Coronary artery (tissue), 2 donors: ENCODE measurements around the gene MBNL1.

Source experiments
- DNase-seq: peaks from one replicate; pipeline ENCODE4 v3.0.0-alpha.2; 2017; ENCODE audit warnings: low spot score
- H3K27ac ChIP-seq, 2 donors: fragments of 200-600 bp; sonication (generic); one replicate each; pipeline ENCODE4 v1.5.1; 2016 to 2019
- H3K4me3 ChIP-seq: fragments of 200-600 bp; sonication (generic); 2 replicates; pipeline ENCODE4 v1.5.1; 2016; ENCODE audit warnings: mild to moderate bottlenecking, moderate library complexity
- CTCF ChIP-seq: fragments of 200-600 bp; sonication (generic); IDR thresholded peaks from one replicate; pipeline ENCODE4 v1.5.1; 2019; ENCODE audit warnings: antibody characterized with exemption

Gene MBNL1

DNA sequence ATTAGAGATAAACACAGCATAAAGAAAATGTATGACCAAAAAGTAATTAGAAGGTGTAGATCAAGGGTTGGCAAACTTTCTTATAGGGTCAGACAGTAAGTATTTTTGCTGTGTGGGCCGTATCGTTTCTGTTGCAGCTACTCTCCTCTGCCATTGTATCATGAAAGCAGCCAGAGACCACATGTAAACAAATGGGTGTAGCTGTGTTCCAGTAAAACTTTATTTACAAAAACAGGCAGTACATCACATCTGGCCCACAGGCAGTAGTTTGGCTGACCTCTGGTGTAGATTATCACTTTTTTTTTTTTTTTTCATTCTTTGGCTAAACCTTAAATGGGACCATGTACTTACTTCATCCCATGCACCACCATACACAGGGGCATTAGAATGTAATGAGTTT lies 190.8 kb downstream of the MBNL1 start:
- no peak for DNase-seq
- no peak for TF ChIP-seq CTCF
- Histone ChIP-seq H3K4me3 (no peak overlapping the region), H3K27ac (no peak overlapping the region)

DNA sequence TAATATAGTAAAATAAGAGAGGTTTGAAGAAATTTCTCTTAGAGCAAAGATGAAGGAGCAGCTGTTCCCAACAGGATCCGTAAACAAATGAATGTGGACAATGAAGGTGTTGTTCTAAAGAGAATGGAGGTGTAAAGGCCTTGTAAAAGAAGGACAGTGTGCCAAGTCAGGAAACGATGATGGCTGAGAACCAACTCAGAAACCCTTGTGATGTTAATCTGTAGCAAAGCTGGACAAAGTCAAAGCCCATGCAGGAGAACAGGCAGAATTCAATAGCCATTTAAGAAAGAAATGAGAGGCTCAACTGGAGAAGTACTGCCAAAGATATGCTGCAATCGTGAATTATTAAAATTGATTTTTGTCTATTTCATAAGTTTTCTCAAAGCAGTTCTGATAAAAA lies 192.2 kb downstream of the MBNL1 start:
- no peak for DNase-seq
- Histone ChIP-seq H3K4me3 (no peak overlapping the region), H3K27ac (no peak overlapping the region)
- no peak for TF ChIP-seq CTCF

GRCh38 chr3:152461460-152461859 lies 192.7 kb downstream of the MBNL1 start:
- H3K27ac ChIP-seq = no peak overlapping the region
- no peak overlapping the region for H3K4me3 ChIP-seq
- no peak for TF ChIP-seq CTCF
- DNase-seq = no peak

DNA sequence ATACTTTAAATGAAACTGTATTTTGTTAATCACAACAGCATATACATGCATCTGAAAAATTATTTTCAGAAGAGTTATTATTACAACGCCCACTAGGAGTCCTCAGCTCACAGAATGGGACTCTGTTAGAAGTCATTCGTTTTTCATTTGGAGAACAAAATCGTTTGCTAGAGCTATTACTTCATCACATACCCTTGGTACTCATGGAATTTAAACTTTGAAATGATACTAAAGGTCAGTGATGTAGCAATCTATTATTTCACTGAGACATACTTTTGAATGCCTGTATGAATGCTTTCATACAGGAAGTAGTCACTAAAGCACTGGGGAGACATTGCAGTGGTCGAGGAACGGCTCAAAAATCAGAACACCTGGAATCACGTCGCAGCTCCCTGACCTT lies 198.1 kb downstream of the MBNL1 start:
- no peak for DNase-seq
- TF ChIP-seq CTCF = peak; percentile 24
- Histone ChIP-seq H3K4me3 (no peak overlapping the region), H3K27ac (peak overlapping the region in 1 of 2 donors; percentile 10)

DNA sequence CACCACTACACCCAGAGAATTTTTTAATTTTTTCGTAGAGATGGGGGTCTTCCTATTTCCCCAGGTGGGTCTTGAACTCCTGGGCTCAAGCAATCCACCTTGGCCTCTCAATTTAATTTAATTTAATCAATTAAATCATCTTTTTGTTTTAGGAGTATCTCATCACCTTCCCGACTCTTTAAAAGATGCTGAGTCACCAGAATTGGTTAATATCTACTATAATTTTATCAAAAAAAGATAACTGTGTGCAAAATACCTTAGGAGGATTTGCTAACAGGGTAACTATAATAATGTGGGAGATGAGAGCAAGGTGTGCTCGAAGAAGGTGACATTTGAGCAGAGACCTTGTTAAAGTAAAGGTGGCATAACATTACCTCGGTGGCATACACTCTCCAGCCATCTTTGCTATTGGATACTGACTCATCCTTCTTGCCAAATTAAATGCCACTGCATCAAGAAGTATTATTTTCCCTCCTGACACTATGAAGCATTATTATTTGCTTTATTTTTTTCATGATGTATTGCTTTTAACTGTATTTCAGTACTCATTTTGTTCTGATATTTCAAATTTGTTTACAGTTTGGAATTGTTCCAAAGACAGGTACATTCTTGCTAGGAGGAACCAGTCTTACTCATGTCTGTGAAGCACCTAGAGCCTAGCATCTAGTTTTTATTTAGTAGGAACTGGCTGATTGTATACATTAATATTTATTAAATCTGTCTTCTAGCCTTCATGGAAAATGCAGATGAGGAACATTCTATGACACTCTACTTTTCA lies 200.7 kb downstream of the MBNL1 start:
- TF ChIP-seq CTCF = no peak
- DNase-seq = no peak
- H3K4me3 ChIP-seq = no peak overlapping the region
- no peak overlapping the region for H3K27ac ChIP-seq

- Histone ChIP-seq H3K4me3 (no peak overlapping the region), H3K27ac (no peak overlapping the region)
- DNase-seq = no peak
- no peak for TF ChIP-seq CTCF
These were observed 201.4 kb downstream of the MBNL1 start for GRCh38 chr3:152470095-152470494.

GRCh38 chr3:152470893-152471292 lies 202.2 kb downstream of the MBNL1 start:
- no peak overlapping the region for H3K27ac ChIP-seq
- DNase-seq = no peak
- H3K4me3 ChIP-seq = no peak overlapping the region
- TF ChIP-seq CTCF = no peak
